Neural progenitor cell (in vitro differentiated cells): ENCODE measurements around the gene ETV6. TPM values are rescaled to one million over a fixed set of nuclear protein-coding genes. Genes with fewer than 3 reads are reported as not detected.
"Not testable (repeated sequence)": the region's sequence is repeated elsewhere in the genome, so short reads cannot be mapped to it uniquely, and the experiment has no call there.

Experiments
- DNase-seq: peaks from one replicate; pipeline ENCODE4 v3.0.0-alpha.2; 2016; ENCODE audit warnings: low spot score
- H2AFZ ChIP-seq: fragments of 200-600 bp; sonication (generic); replicated peaks from 2 replicates; pipeline ENCODE4 v1.6.1; 2016; ENCODE audit warnings: antibody characterized with exemption
- H3F3A ChIP-seq: fragments of 200-600 bp; sonication (generic); 2 replicates; pipeline ENCODE4 v1.6.1; 2016; ENCODE audit warnings: antibody characterized with exemption, low read depth
- H3K27ac ChIP-seq: fragments of 200-600 bp; sonication (generic); 2 replicates; pipeline ENCODE4 v1.5.1; 2016; ENCODE audit warnings: mild to moderate bottlenecking
- H3K27me3 ChIP-seq: fragments of 200-600 bp; sonication (generic); 2 replicates; pipeline ENCODE4 v1.6.1; 2016; ENCODE audit warnings: mild to moderate bottlenecking, moderate library complexity
- H3K36me3 ChIP-seq: fragments of 200-600 bp; sonication (generic); 2 replicates; pipeline ENCODE4 v1.5.1; 2016
- H3K4me1 ChIP-seq: fragments of 200-600 bp; sonication (generic); 2 replicates; pipeline ENCODE4 v1.6.1; 2016; ENCODE audit warnings: mixed run types
- H3K4me2 ChIP-seq: fragments of 200-600 bp; sonication (generic); 2 replicates; pipeline ENCODE4 v1.6.1; 2016
- H3K4me3 ChIP-seq: fragments of 200-600 bp; sonication (generic); 2 replicates; pipeline ENCODE4 v1.5.1; 2016
- H3K79me2 ChIP-seq: fragments of 200-600 bp; sonication (generic); 2 replicates; pipeline ENCODE4 v1.6.1; 2016; ENCODE audit warnings: low read depth
- H3K9ac ChIP-seq: fragments of 200-600 bp; sonication (generic); 2 replicates; pipeline ENCODE4 v1.6.1; 2016
- H3K9me3 ChIP-seq: fragments of 200-600 bp; sonication (generic); 2 replicates; pipeline ENCODE4 v1.5.1; 2016; ENCODE audit warnings: low read depth
- H4K20me1 ChIP-seq: fragments of 200-600 bp; sonication (generic); 2 replicates; pipeline ENCODE4 v1.6.1; 2016; ENCODE audit warnings: low read depth
- H3K27ac Mint-ChIP-seq: 3 replicates; pipeline ENCODE4 v1.8.0; 2021; ENCODE audit warnings: mixed read lengths
- H3K27me3 Mint-ChIP-seq: 2 replicates; pipeline ENCODE4 v1.8.0; 2022; ENCODE audit warnings: low read depth, mild to moderate bottlenecking, inconsistent platforms, moderate library complexity, mixed read lengths; ENCODE audit not compliant: insufficient read depth
- H3K36me3 Mint-ChIP-seq: 3 replicates; pipeline ENCODE4 v1.8.0; 2021; ENCODE audit warnings: mixed read lengths
- H3K4me1 Mint-ChIP-seq: 3 replicates; pipeline ENCODE4 v1.8.0; 2021; ENCODE audit warnings: mixed read lengths
- H3K4me3 Mint-ChIP-seq: 3 replicates; pipeline ENCODE4 v1.8.0; 2021; ENCODE audit warnings: mild to moderate bottlenecking, moderate library complexity, mixed read lengths
- H3K9me3 Mint-ChIP-seq: 3 replicates; pipeline ENCODE4 v1.8.0; 2020; ENCODE audit warnings: mixed read lengths
- CTCF ChIP-seq: fragments of 200-600 bp; sonication (generic); IDR thresholded peaks from 2 replicates; pipeline ENCODE4 v1.5.1; 2017; ENCODE audit warnings: antibody characterized with exemption, mild to moderate bottlenecking
- EZH2 ChIP-seq: fragments of 200-600 bp; sonication (generic); IDR thresholded peaks from 2 replicates; pipeline ENCODE4 v1.6.1; 2017; ENCODE audit warnings: antibody characterized with exemption, mild to moderate bottlenecking, moderate library complexity
- EZH2phosphoT487 ChIP-seq: fragments of 200-600 bp; sonication (generic); IDR thresholded peaks from 2 replicates; pipeline ENCODE4 v1.6.1; 2017; ENCODE audit warnings: antibody characterized with exemption
- total RNA-seq: library from RNA; depleted of rRNA; stranded (reverse); fragments of >200 nt; gene quantifications from 2 replicates; pipeline ENCODE4 v1.2.3, GENCODE V29; 2015; ENCODE audit warnings: low replicate concordance

ETV6 gene
- total RNA-seq, 1 donor from 2014 or later, result 6.2 TPM

GRCh38 chr12:11630046-11630706 lies 19.3 kb upstream of the ETV6 start:
- peaks cover 9% of the 10 kb centered on the region for H3K4me1 ChIP-seq
- DNase-seq, result peak; percentile 51
- no peaks in the 10 kb centered on the region for H3K36me3 Mint-ChIP-seq
- H3K27ac ChIP-seq, result no peak overlapping the region
- H2AFZ ChIP-seq, result no peak overlapping the region
- H3K4me3 ChIP-seq, result no peak overlapping the region
- no peaks in the 10 kb centered on the region for H4K20me1 ChIP-seq
- H3K36me3 ChIP-seq, result no peaks in the 10 kb centered on the region
- TF ChIP-seq EZH2phosphoT487 (no peak), CTCF (no peak), EZH2 (no peak)
- H3K27me3 ChIP-seq, result no peaks in the 10 kb centered on the region
- H3K27me3 Mint-ChIP-seq, result peaks cover 4% of the 10 kb centered on the region
- H3K4me1 Mint-ChIP-seq, result peaks cover 12% of the 10 kb centered on the region
- H3K27ac Mint-ChIP-seq, result no peak overlapping the region
- no peaks in the 10 kb centered on the region for H3K9me3 ChIP-seq
- no peak overlapping the region for H3K4me2 ChIP-seq
- no peak overlapping the region for H3K4me3 Mint-ChIP-seq
- H3F3A ChIP-seq, result peaks cover 2% of the 10 kb centered on the region
- no peaks in the 10 kb centered on the region for H3K79me2 ChIP-seq
- H3K9ac ChIP-seq, result no peak overlapping the region
- peaks cover 1% of the 10 kb centered on the region for H3K9me3 Mint-ChIP-seq

DNA sequence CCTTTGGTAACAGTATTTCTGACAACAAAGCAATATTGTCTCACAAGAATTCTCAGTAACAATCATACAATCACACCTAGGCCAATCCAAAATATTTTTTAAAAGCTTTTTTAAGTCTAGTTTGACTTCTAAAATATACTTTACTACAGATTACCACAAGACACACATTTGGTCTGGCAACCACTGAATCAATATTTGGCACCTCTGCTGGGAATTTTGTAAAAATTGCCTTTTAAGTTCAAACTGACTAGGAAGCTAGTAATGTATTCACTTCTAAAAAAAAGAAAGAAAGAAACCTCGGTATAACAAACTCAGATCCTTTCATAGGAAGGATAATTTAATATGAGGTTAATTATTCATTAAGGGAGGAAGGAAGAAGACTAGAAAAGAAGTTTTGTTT lies 18.2 kb upstream of the ETV6 start:
- H3K36me3 ChIP-seq, result no peaks in the 10 kb centered on the region
- peaks cover 7% of the 10 kb centered on the region for H3K27me3 Mint-ChIP-seq
- no peak overlapping the region for H3K4me3 Mint-ChIP-seq
- H3K4me2 ChIP-seq, result no peak overlapping the region
- H3K9me3 ChIP-seq, result peaks cover 5% of the 10 kb centered on the region
- H4K20me1 ChIP-seq, result no peaks in the 10 kb centered on the region
- H3K79me2 ChIP-seq, result no peaks in the 10 kb centered on the region
- DNase-seq, result no peak
- H3K4me3 ChIP-seq, result no peak overlapping the region
- H2AFZ ChIP-seq, result no peak overlapping the region
- peaks cover 12% of the 10 kb centered on the region for H3K4me1 Mint-ChIP-seq
- peaks cover 8% of the 10 kb centered on the region for H3K9me3 Mint-ChIP-seq
- H3K36me3 Mint-ChIP-seq, result no peaks in the 10 kb centered on the region
- H3K27me3 ChIP-seq, result no peaks in the 10 kb centered on the region
- peaks cover 9% of the 10 kb centered on the region for H3K4me1 ChIP-seq
- TF ChIP-seq EZH2phosphoT487 (no peak), EZH2 (no peak), CTCF (no peak)
- peaks cover 2% of the 10 kb centered on the region for H3F3A ChIP-seq
- no peak overlapping the region for H3K27ac ChIP-seq
- no peak overlapping the region for H3K27ac Mint-ChIP-seq
- H3K9ac ChIP-seq, result no peak overlapping the region

GRCh38 chr12:11631881-11632280 lies 17.6 kb upstream of the ETV6 start:
- not testable (repeated sequence) for DNase-seq, H3K4me3 Mint-ChIP-seq, H4K20me1 ChIP-seq, H3F3A ChIP-seq, H3K27me3 ChIP-seq, H3K4me3 ChIP-seq, H3K27ac ChIP-seq, H3K36me3 Mint-ChIP-seq, H3K4me1 ChIP-seq, H3K27me3 Mint-ChIP-seq, H3K9ac ChIP-seq, H3K4me2 ChIP-seq, H3K36me3 ChIP-seq, H2AFZ ChIP-seq, H3K27ac Mint-ChIP-seq, H3K79me2 ChIP-seq
- peaks cover 12% of the 10 kb centered on the region for H3K9me3 Mint-ChIP-seq
- peaks cover 10% of the 10 kb centered on the region for H3K9me3 ChIP-seq
- H3K4me1 Mint-ChIP-seq, result peaks cover 12% of the 10 kb centered on the region

- H3K4me1 ChIP-seq, result peaks cover 9% of the 10 kb centered on the region
- Mint-ChIP-seq H3K4me3 (no peak overlapping the region), H3K27me3 (peaks cover 7% of the 10 kb centered on the region), H3K4me1 (peaks cover 12% of the 10 kb centered on the region), H3K27ac (no peak overlapping the region), H3K9me3 (peaks cover 18% of the 10 kb centered on the region), H3K36me3 (no peaks in the 10 kb centered on the region)
- H3K4me2 ChIP-seq, result no peak overlapping the region
- no peaks in the 10 kb centered on the region for H3K27me3 ChIP-seq
- H3K79me2 ChIP-seq, result no peaks in the 10 kb centered on the region
- peaks cover 2% of the 10 kb centered on the region for H3F3A ChIP-seq
- no peak overlapping the region for H3K27ac ChIP-seq
- peaks cover 10% of the 10 kb centered on the region for H3K9me3 ChIP-seq
- no peak for DNase-seq
- H2AFZ ChIP-seq, result no peak overlapping the region
- no peak overlapping the region for H3K4me3 ChIP-seq
- no peaks in the 10 kb centered on the region for H3K36me3 ChIP-seq
- H3K9ac ChIP-seq, result no peak overlapping the region
- no peaks in the 10 kb centered on the region for H4K20me1 ChIP-seq
- no peak for TF ChIP-seq EZH2
- TF ChIP-seq CTCF, result no peak
- no peak for TF ChIP-seq EZH2phosphoT487
Observed at GRCh38 chr12:11633968-11634367, 15.5 kb upstream of the ETV6 start.
